IPS DF 4.7 (cell line): Measurements from ENCODE around the gene SRCAP.

ENCODE experiments used
- DNase-seq: peaks from one replicate; pipeline ENCODE4 v3.0.0-alpha.2; 2013; ENCODE audit warnings: low spot score; ENCODE audit errors: extremely low read depth

Gene SRCAP

DNA sequence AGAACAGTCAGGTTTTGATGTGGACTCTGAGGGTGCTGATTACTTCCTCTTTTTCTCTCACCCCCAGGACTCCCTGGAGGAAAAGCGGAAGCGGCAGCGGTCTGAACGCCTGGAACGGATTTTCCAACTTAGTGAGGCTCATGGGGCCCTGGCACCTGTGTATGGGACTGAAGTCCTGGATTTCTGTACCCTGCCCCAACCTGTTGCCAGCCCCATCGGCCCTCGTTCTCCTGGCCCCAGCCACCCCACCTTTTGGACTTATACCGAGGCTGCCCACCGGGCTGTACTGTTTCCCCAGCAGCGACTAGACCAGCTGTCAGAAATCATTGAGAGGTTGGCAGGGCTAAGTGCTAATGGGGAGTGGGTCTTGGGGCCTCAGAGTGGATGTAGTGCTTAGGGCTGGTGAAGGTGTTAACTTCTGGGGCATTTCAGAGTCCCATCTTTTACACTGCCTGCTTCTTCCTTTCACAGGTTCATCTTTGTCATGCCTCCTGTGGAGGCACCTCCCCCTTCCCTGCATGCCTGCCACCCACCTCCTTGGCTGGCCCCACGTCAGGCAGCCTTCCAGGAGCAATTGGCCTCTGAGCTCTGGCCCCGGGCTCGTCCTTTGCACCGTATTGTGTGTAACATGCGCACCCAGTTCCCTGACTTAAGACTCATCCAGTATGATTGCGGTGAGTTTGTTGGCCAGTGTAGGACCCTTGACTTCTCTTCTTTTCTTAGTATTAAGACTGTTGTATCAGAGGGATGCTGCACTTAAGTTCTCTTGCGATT, 30.1 kb downstream of the SRCAP start:
- DNase-seq: no peak

DNA sequence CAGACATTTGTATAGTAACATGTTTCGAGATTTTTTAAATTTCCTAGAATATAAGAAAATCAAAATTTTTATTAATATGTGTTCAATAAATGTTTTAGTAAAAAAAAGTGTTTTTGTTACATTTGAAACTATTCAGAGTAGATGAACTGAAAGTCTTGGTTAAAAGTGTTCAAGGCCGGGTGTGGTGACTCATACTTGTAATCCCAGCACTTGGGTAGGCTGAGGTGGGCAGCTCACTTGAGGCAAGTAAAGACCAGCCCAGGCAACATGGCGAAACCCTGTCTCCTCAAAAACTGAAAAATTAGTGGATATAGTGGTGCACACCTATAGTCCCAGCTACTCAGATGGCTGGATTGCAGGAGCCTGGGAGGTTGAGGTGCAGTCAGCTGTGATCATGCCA, 32.4 kb downstream of the SRCAP start:
- DNase-seq: no peak

DNA sequence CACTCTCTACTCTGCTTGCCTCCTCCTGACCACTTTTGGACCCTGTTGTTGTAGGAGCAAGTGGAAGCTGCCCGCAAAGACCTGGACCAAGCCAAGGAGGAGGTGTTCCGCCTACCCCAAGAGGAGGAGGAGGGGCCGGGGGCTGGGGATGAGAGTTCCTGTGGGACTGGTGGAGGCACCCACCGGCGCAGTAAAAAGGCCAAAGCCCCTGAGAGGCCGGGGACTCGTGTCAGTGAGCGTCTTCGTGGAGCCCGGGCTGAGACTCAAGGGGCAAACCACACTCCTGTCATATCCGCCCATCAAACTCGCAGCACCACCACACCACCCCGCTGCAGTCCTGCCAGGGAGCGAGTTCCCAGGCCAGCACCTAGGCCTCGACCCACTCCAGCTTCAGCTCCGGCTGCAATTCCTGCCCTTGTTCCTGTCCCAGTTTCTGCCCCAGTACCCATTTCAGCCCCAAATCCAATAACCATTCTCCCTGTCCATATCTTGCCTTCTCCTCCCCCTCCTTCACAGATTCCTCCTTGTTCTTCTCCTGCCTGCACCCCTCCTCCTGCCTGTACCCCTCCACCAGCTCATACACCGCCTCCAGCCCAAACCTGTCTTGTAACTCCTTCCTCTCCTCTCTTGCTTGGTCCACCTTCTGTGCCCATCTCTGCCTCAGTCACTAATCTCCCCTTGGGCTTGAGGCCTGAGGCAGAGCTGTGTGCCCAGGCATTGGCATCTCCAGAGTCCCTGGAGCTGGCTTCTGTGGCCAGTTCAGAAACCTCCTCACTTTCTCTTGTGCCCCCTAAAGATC, 38.2 kb downstream of the SRCAP start:
- no peak for DNase-seq

DNA sequence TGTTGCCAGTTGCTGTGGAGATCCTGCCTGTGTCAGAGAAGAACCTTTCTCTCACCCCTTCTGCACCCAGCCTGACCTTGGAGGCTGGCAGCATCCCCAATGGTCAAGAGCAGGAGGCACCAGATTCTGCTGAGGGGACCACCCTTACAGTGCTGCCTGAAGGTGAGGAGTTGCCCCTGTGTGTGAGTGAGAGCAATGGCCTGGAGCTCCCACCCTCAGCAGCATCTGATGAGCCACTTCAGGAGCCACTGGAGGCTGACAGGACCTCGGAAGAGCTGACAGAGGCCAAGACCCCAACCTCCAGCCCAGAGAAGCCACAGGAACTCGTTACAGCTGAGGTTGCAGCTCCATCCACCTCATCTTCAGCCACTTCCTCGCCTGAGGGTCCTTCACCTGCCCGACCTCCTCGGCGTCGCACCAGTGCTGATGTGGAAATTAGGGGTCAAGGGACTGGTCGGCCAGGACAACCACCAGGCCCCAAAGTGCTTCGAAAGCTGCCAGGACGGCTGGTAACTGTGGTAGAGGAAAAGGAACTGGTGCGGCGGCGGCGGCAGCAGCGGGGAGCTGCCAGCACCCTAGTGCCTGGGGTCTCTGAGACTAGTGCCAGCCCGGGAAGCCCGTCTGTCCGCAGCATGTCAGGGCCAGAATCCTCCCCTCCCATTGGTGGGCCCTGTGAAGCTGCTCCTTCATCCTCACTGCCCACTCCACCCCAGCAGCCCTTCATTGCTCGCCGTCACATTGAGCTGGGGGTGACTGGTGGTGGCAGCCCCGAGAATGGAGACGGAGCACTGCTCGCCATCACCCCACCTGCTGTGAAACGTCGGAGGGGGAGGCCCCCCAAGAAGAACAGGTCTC, 39.0 kb downstream of the SRCAP start:
- no peak for DNase-seq

DNA sequence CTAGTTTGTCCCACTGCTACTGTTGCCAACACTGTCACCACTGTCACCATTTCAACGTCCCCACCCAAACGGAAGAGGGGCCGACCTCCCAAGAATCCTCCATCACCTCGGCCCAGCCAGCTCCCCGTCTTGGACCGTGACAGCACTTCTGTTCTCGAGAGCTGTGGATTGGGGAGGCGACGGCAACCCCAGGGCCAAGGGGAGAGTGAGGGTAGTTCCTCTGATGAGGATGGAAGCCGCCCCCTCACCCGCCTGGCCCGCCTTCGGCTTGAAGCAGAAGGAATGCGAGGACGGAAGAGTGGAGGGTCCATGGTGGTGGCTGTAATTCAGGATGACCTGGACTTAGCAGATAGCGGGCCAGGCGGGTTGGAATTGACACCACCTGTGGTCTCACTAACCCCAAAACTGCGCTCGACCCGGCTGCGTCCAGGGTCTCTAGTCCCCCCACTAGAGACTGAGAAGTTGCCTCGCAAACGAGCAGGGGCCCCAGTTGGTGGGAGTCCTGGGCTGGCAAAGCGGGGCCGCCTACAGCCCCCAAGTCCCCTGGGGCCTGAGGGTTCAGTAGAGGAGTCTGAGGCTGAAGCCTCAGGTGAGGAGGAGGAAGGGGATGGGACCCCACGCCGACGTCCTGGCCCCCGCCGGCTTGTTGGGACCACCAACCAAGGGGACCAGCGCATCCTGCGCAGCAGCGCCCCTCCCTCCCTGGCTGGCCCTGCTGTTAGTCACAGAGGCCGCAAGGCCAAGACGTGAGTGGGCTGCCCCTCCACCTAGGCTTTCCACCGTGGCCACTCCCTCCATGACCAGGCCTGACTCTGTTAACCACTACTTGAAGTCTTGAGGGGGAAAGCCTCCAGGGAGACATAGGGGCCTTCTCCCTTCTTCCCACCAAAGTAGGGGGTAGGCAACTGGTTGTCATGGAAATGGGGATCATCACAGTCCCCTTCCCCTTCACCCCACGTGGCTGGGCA, 40.3 kb downstream of the SRCAP start:
- DNase-seq: no peak

DNA sequence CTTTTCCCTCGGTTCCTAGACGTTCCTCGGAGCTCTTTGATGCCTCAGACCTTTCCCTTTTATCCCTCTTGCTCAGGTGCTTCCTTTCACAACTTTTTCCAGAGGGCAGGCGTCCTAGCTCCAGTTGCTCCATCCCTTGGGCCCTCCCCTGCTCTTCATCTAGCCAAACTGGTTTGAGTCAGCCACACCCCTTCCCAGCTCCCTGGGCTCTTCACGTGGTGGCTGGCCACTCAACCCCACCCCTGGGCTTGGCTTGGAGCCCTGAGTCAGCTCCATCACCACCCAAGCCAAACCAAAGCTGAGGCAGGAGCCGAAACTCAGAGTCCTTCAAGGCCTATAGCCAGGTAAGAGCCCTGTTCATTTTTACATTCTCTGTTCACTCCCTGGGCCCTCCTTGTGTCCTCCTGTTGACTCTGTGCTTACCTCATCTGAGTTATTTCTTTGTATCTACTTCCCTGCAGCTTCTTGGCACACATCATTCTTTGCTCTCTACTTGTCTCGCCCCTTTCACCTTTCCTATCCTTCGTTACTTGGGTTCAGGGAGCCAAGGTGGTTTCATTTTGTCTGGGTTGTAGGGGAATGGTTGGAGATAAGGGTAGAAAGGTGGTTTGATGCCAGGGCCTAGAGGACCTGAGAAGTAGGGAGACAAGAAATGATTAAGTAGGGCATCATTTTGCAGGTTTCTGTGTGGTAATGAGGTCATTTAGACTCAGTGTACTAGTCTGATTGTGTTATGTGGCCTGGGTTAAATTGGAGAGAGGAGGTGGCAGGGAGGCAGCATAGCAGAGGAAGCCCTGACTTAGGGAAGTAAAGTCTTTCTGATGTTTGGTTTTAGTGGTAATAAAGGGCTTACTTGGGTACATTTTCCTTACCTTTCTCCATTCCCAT, 41.6 kb downstream of the SRCAP start:
- no peak for DNase-seq

DNA sequence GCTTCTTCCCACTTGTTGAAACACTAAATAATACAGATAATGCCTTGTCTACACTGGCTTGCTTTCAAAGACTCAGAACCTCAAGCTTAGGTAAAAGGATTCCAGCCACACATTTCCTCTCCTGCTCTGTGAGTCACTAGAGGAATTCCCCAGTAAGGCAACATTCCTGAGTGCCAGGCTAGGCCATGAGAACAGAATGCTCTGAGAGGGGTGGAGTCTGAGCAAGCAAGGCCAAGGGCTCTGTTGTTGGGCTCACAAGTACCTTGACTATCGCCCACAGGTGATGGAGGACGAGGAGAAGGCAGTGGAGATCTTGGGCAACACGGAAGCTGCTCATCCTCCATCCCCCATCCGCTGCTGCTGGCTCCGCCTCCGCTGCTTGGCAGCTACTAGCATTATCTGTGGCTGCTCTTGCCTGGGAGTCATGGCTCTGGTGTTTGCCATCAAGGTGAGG, 42.5 kb downstream of the SRCAP start:
- no peak for DNase-seq

DNA sequence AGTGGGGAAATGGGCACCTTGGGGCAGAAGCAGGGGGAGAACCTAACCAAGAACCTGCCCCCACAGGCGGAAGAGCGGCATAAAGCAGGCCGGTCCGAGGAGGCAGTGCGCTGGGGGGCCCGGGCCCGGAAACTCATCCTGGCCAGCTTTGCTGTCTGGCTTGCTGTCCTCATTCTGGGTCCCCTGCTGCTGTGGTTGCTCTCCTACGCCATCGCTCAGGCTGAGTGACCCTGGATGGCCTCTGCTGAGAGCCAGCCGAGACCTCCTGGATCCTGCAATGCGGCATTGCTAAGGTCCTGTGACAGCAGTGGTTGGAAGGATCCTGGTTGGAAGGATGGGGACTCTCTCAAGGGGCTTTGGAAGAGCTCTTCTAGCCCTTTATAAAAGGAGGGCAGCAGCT, 44.7 kb downstream of the SRCAP start:
- no peak for DNase-seq

DNA sequence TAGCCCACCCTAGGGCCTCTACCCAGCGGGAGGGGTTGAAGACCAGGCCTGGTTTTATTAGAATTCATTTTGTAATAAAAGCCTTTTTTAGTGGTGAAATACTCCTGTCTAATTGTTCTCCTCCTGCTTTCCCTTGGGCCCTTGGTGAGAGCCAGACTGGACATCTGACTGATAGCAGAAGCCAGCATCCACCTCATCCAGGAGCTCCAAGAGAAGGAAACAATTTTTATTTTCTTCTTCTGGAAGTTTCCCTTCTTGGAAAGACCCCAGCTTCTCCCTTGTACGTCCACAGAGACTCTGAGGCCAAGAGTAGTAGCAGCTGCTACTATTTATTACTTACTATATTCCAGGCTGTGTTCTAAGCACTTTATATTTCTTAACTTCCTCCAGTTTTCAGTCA, 45.2 kb downstream of the SRCAP start:
- no peak for DNase-seq

DNA sequence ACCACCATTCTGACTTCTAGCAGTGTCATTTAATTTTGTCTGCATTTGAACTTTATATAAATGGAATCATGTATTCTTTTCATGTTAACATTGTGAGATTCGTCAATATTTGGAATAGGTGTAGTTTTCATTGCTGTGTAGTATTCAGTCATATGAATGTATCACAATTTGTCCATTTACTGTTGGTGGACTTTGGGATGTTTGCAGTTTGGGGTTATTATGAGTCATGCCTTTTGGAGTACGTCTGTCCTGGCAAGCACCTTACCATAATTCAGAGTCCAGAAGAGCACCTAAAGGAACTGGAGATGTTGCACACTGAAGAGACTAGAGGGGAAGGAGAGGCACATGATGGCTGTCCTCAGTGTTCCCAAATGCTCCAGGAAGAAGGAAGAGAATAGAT, 46.1 kb downstream of the SRCAP start:
- no peak for DNase-seq

DNA sequence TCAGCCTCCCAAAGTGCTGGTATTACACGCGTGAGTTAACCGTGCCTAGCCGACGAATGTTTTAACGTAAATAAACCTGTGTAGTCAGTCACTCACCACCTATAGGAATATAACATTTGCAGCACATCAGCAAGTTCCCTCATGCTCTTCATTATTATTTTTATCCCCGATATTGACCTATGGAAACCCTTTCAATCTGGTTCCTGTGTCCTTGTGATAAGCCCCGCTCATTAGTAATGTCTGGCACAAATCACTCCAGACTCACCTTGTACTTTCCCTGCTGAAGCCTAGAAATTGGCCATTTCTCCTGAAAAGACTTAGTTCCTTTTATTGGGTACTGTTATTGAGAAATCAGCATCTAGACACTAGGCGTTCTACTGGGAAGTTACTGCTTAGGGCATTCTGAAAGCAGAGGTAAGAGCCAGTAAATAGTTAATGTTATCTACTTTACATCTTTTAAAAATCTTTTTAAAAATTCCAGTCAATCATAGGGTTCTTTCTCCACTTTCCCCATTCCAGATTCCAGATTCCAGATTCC, 47.7 kb downstream of the SRCAP start:
- no peak for DNase-seq

DNA sequence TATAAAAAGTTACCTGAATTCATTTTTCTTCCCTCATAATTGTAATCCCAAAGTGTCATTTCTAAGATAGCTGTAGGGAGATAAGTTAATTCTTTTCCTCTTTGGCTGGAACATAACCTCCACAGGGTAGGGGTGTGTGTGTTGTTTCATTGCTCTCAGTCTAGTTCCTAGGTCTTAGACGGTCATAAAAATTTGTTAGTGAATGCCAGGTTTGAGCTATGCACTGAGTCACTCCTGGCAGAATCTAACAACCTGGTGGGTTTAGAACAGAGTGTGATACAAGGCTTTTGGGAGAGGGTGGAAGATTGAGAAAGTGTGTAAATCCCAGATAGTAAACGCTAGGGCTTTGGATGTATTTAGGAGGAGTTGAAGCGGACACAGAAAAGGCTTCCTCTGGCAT, 48.4 kb downstream of the SRCAP start:
- no peak for DNase-seq

DNA sequence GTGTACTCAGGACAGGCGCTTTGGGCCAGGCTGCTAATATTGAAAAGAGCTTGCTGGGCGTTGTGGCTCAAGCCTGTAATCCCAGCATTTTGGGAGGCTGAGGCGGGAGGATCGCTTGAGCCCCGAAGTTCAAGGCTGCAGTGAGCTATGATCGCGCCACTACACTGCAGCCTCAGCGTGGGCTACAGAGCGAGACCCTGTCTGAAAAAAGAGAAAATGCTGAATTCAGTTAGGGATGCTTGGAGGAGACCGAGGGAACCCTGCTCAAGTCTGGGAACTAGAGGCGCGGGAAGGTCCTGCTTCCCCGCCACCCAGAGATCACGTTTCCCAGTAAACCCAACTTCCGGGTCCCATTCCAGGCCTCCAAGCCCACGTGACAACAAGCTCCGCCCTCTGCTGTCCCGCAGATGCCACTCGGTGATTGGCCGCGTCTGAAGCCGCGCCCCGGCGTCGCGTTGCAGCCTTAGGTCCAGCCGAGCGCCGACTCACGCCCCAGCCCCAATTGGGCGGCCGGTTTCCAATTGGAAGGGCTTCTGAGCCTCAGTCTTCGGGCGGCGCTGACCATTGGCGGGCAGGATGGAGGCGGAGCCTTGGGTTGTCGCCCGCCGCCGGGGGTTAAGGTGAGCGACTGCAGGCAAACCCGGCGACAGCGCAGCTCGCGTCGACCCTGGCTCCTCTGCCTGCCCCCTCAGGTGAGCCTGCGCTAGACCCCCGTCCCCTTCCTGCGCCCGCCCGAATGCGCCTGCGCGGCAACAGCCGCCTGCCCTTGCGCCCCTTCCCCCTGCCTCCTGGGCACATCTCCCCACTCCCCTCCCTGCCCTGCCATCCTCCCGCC, 49.0 kb downstream of the SRCAP start, which contains the start of gene PHKG2:
PHKG2 (plus strand) TSS at position 627 of the 835 bp plus-strand sequence. CDS start 396 bp downstream, outside the sequence.
- peak; percentile 95 for DNase-seq

DNA sequence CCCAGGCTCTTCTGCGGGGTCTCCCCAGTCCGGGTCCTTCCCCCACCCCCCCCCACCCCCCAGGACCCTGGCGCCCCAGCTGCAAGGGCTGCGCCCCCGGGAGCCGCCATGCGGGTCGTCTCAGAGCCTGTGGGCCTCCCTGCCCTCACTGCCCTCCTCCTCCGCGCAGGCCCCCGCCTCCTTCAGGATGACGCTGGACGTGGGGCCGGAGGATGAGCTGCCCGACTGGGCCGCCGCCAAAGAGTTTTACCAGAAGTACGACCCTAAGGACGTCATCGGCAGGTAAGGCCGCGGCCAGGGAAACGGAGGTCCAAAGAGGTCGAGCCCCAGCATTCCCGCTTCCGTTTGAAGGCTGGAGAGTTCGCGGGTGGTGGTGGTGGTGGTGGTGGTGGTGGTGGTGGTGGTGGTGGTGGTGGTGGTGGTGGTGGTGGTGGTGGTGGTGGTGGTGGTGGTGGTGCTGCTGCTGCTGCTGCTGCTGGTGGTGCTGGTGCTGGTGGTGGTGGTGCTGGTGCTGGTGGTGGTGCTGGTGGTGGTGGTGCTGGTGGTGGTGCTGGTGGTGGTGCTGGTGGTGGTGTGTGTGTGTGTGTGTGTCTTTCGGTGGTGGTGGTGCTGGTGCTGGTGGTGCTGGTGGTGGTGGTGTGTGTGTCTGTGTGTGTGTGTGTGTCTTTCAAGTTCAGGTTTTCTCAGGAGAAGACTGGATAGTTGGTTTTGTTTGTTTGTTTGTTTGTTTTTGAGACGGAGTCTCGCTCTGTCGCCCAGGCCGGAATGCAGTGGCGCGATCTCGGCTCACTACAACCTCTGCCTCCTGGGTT, 49.9 kb downstream of the SRCAP start:
- DNase-seq: no peak

DNA sequence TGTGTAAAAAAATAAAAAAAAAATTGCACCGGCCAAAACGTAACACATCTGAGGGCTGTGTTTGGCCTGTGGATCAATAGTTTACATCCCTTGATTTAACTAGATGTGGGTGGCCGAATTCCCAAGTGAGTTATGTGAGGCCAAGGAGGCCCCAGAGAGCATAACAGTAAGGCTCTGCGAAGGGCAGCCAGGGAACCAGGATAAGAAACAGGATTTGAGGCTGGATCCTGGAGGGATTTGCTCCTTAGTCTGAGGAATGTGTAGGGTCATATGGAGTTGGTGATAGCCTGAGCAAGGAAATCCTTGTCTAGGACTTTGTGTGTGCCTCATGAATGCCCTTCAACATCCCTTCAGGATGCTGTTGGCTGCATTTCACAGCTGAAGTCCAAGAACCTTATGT, 51.2 kb downstream of the SRCAP start:
- no peak for DNase-seq

DNA sequence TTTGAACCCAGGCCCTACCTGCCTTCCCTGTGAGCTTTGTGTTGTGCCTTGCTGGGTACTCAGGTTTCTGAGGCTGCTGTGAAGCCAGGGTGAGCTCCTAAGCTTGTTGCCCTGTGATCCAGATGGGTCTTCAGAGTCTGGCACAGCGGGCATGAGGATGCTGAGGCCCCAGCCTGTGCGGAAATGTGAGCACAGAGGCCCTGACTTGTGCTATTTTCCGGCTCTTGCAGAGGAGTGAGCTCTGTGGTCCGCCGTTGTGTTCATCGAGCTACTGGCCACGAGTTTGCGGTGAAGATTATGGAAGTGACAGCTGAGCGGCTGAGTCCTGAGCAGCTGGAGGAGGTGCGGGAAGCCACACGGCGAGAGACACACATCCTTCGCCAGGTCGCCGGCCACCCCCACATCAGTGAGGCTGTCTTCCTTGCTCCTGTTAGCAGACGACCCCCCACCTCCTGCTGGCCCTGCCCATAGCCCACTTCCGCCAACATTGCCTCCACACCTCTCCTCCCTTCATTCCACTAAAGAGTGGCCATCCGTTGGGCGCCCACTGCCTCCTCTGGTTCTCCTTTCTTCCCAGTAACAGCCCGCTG, 52.0 kb downstream of the SRCAP start:
- no peak for DNase-seq

DNA sequence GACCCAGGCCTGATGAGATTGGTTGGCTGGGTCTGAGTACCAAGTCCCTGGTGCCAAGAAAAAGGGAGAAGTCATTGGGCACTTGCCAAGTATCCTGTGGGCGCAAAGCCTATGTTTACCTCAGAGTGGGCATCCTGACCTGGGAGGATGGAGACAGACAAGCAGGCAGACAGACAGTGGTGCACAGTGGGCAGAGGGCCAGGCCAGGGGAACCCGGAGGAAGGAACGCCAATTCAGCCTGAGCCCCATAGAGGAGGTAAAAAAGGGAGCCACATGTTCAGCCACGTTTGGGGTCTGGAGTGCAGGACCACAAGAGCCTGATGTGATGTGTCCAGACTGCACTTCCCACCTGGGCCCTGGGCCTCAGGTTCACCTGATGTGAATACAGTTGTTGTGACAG, 54.6 kb downstream of the SRCAP start:
- DNase-seq: no peak
